H1 (cell line): ENCODE data around the gene CCDC159. TPM values are rescaled to one million over a fixed set of nuclear protein-coding genes. Genes with fewer than 3 reads are reported as not detected.
"Not testable (repeated sequence)": the region's sequence is repeated elsewhere in the genome, so short reads cannot be mapped to it uniquely, and the experiment has no call there.

Source experiments
- CTCF ChIA-PET: fragments of 300-600 bp; sonication (Branson Sonifier 250); formaldehyde crosslinking; loops from one replicate; lab custom pipeline; 2021; ENCODE audit not compliant: partially characterized antibody; lab: Charles Lee
- POLR2A ChIA-PET: fragments of 300-600 bp; sonication (Branson Sonifier 250); formaldehyde crosslinking; loops from one replicate; lab custom pipeline; 2021; ENCODE audit warnings: inconsistent platforms; ENCODE audit not compliant: partially characterized antibody; lab: Charles Lee
- DNase-seq, 2 experiments: peaks; one replicate each; pipeline versions ENCODE4 v3.0.0 to v3.0.0-alpha.2; 2010 to 2022; ENCODE audit warnings: low spot score in 2 of 2, low read depth in 1 of 2, mixed read lengths in 1 of 2
- FAIRE-seq: peaks from 2 replicates; lab custom pipeline; 2011; peaks lifted over from hg19 to GRCh38; lab: Jason Lieb, UNC
- H2AFZ ChIP-seq: 2 replicates; pipeline ENCODE4 v1.8.1; 2012; ENCODE audit warnings: low read length, inconsistent platforms
- H2AK5ac ChIP-seq: 2 replicates; pipeline ENCODE4 v1.6.1; 2013; ENCODE audit warnings: low read depth, low read length
- H2BK120ac ChIP-seq: replicated peaks from 2 replicates; pipeline ENCODE3; 2013; ENCODE audit warnings: low read depth, low read length, inconsistent platforms
- H2BK12ac ChIP-seq: 2 replicates; pipeline ENCODE4 v1.6.1; 2013; ENCODE audit warnings: low read depth, low read length
- H2BK15ac ChIP-seq: 2 replicates; pipeline ENCODE4 v1.6.1; 2013; ENCODE audit warnings: low read length
- H2BK20ac ChIP-seq: 2 replicates; pipeline ENCODE4 v1.6.1; 2013; ENCODE audit warnings: low read length
- H2BK5ac ChIP-seq: 2 replicates; pipeline ENCODE4 v1.6.1; 2013; ENCODE audit warnings: low read depth, low read length
- H3K14ac ChIP-seq: 2 replicates; pipeline ENCODE4 v1.6.1; 2013; ENCODE audit warnings: inconsistent platforms; ENCODE audit not compliant: insufficient read length
- H3K18ac ChIP-seq: 2 replicates; pipeline ENCODE4 v1.6.1; 2013; ENCODE audit warnings: low read length; ENCODE audit errors: extremely low read depth
- H3K23ac ChIP-seq: 2 replicates; pipeline ENCODE4 v1.6.1; 2013; ENCODE audit warnings: inconsistent platforms; ENCODE audit not compliant: insufficient read length
- H3K23me2 ChIP-seq: 2 replicates; pipeline ENCODE4 v1.6.1; 2013; ENCODE audit warnings: low read depth, low read length
- H3K27ac ChIP-seq: 2 replicates; pipeline ENCODE4 v1.6.1; 2011; ENCODE audit warnings: low read depth, low read length, inconsistent platforms
- H3K27me3 ChIP-seq, 4 experiments: replicated peaks in 1 of 4; 1 replicate in 1 of 4; 2 replicates in 3 of 4; pipeline versions ENCODE4 v1.6.1 to v1.8.1; 2011 to 2013; ENCODE audit warnings: low read length in 3 of 4, mild to moderate bottlenecking in 3 of 4, inconsistent platforms in 2 of 4, mixed read lengths in 2 of 4, moderate library complexity in 1 of 4; ENCODE audit not compliant: control insufficient read depth in 3 of 4, insufficient read depth in 3 of 4; ENCODE audit errors: extremely low read depth in 1 of 4
- H3K36me3 ChIP-seq, 4 experiments: 2 replicates each; pipeline versions ENCODE4 v1.6.1 to v1.8.1; 2011 to 2013; ENCODE audit warnings: mild to moderate bottlenecking in 4 of 4, low read length in 3 of 4, moderate library complexity in 2 of 4, control low read depth in 1 of 4, inconsistent platforms in 1 of 4; ENCODE audit not compliant: insufficient read depth in 4 of 4, control insufficient read depth in 2 of 4
- H3K4ac ChIP-seq: replicated peaks from 2 replicates; pipeline ENCODE3; 2013; ENCODE audit warnings: low read length, low read depth, mixed read lengths, inconsistent platforms; ENCODE audit not compliant: insufficient read length
- H3K4me1 ChIP-seq, 4 experiments: replicated peaks in 1 of 4; 1 replicate in 1 of 4; 2 replicates in 3 of 4; pipeline versions ENCODE4 v1.6.1 to v1.8.1; 2011 to 2013; ENCODE audit warnings: low read length in 3 of 4, inconsistent platforms in 2 of 4, mixed read lengths in 1 of 4; ENCODE audit not compliant: insufficient read depth in 4 of 4, control insufficient read depth in 3 of 4
- H3K4me2 ChIP-seq, 2 experiments: 2 replicates each; pipeline versions ENCODE4 v1.6.1 to v1.8.1; 2011 to 2013; ENCODE audit warnings: low read depth in 2 of 2, low read length in 2 of 2, control low read depth in 1 of 2, inconsistent platforms in 1 of 2, mild to moderate bottlenecking in 1 of 2; ENCODE audit not compliant: insufficient read depth in 1 of 2
- H3K4me3 ChIP-seq, 4 experiments: fragments of 200-600, 300-600 bp in 1 of 4; sonication (generic), shearing (Covaris generic), sonication (Bioruptor Twin) in 1 of 4; 2 replicates each; pipeline versions ENCODE4 v1.5.1 to v1.8.1; 2011 to 2016; ENCODE audit warnings: low read length in 4 of 4, low read depth in 3 of 4, control low read depth in 2 of 4, inconsistent platforms in 2 of 4, mild to moderate bottlenecking in 2 of 4, mixed read lengths in 1 of 4, moderate library complexity in 1 of 4; ENCODE audit not compliant: insufficient read depth in 2 of 4; ENCODE audit errors: extremely low read depth in 1 of 4
- H3K56ac ChIP-seq: replicated peaks from 2 replicates; pipeline ENCODE3; 2013; ENCODE audit warnings: low read depth, mild to moderate bottlenecking, mixed read lengths, low read length, inconsistent platforms; ENCODE audit not compliant: insufficient read length
- H3K79me1 ChIP-seq: 2 replicates; pipeline ENCODE4 v1.6.1; 2013; ENCODE audit warnings: low read depth, low read length, control low read depth
- H3K79me2 ChIP-seq, 2 experiments: 2 replicates each; pipeline versions ENCODE4 v1.6.1 to v1.8.1; 2012 to 2013; ENCODE audit warnings: low read length in 2 of 2, mild to moderate bottlenecking in 2 of 2, inconsistent platforms in 1 of 2; ENCODE audit not compliant: insufficient read depth in 2 of 2, control insufficient read depth in 1 of 2
- H3K9ac ChIP-seq, 4 experiments: replicated peaks in 1 of 4; 1 replicate in 1 of 4; 2 replicates in 3 of 4; pipeline versions ENCODE4 v1.6.1 to v1.8.1; 2011 to 2013; ENCODE audit warnings: low read depth in 3 of 4, low read length in 3 of 4, control low read depth in 2 of 4, mild to moderate bottlenecking in 2 of 4, moderate library complexity in 2 of 4, inconsistent platforms in 1 of 4; ENCODE audit errors: extremely low read depth in 1 of 4
- H3K9me3 ChIP-seq, 2 experiments: 2 replicates each; pipeline versions ENCODE4 v1.6.1 to v1.8.1; 2012 to 2013; ENCODE audit warnings: mild to moderate bottlenecking in 2 of 2, moderate library complexity in 2 of 2, control low read depth in 1 of 2, inconsistent platforms in 1 of 2, low read depth in 1 of 2, low read length in 1 of 2, mixed read lengths in 1 of 2; ENCODE audit not compliant: insufficient read depth in 2 of 2
- H4K20me1 ChIP-seq, 2 experiments: replicated peaks in 1 of 2; 2 replicates each; pipeline versions ENCODE3 to v1.8.1; 2011 to 2013; ENCODE audit warnings: inconsistent platforms in 2 of 2, low read length in 2 of 2, mild to moderate bottlenecking in 1 of 2; ENCODE audit not compliant: insufficient read depth in 2 of 2, control insufficient read depth in 1 of 2
- H4K5ac ChIP-seq: 2 replicates; pipeline ENCODE4 v1.6.1; 2013; ENCODE audit warnings: low read length, low read depth, mixed read lengths, inconsistent platforms; ENCODE audit not compliant: insufficient read length
- H4K8ac ChIP-seq: 2 replicates; pipeline ENCODE4 v1.8.0; 2013; ENCODE audit warnings: mild to moderate bottlenecking, moderate library complexity, low read length, inconsistent platforms; ENCODE audit not compliant: insufficient read depth; ENCODE audit errors: extremely low read depth
- H4K91ac ChIP-seq: replicated peaks from 2 replicates; pipeline ENCODE3; 2013; ENCODE audit warnings: low read length, mixed read lengths, inconsistent platforms; ENCODE audit not compliant: insufficient read length
- WGBS, 2 experiments: shearing (Covaris generic) in 1 of 2; methylation state at CpG; one replicate each; pipeline versions ENCODE4 v1.1.6 to v1.1.7; 2013 to 2015; ENCODE audit warnings: low lambda C conversion rate in 2 of 2, mixed read lengths in 2 of 2, inconsistent platforms in 1 of 2, low coverage in 1 of 2, missing lambda C conversion rate in 1 of 2; ENCODE audit not compliant: insufficient replicate concordance in 2 of 2, insufficient coverage in 1 of 2, insufficient read length in 1 of 2; ENCODE audit errors: extremely low coverage in 1 of 2, missing lambda C conversion rate in 1 of 2; 5-methylcytosine and 5-hydroxymethylcytosine counted together
- polyA plus RNA-seq, 7 experiments: library from polyadenylated mRNA; depleted of rRNA in 3 of 7; stranded (reverse) in 5 of 7; unstranded in 2 of 7; fragments of >200 nt in 5 of 7; fragments of 200-250 nt in 2 of 7; gene quantifications; 1 replicate in 5 of 7; 2 replicates in 1 of 7; 4 replicates in 1 of 7; pipeline versions ENCODE4 v1.2.1 to v1.2.3, GENCODE V29; 2011 to 2013; ENCODE audit warnings: missing spikeins in 2 of 7, mixed read lengths in 2 of 7
- total RNA-seq: library from RNA; stranded (reverse); fragmentation: NEBNext Ultra II Directional; extraction: Animal tissue kit (Norgen Biotek cat#: 25700); gene quantifications from 2 replicates; pipeline ENCODE4 v1.2.1, GENCODE V29; 2021

The CCDC159 gene
- total and polyA plus RNA-seq, 2 of the 8 experiments (the other 6 are each of a cell fraction or from before 2014, with no cell fraction given): 4.0 to 5.4 TPM

DNA sequence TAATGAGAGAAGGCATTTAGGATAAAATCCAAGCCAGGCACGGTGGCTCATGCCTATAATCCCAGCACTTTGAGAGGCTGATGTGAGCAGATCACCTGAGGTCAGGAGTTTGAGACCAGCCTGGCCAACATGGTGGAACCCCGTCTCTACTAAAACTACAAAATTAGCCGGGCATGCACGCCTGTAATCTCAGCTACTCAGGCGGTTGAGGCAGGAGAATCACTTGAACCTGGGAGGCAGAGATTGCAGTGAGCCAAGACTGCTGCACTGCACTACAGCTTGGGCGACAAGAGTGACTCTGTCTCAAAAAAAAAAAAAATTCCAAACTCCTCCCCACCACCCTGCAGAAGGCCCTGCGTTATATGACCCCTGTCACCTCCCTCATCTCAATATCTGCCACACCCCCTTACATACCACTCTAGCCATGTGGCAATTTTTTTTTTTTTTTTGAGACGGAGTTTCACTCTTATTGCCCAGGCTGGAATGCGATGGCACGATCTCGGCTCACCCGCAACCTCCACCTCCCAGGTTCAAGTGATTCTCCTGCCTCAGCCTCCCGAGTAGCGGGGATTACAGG is 33.0 kb downstream of the CCDC159 start:
- not testable (repeated sequence) for H4K8ac ChIP-seq, H2BK20ac ChIP-seq, H3K14ac ChIP-seq, H2AFZ ChIP-seq, H3K79me1 ChIP-seq, H4K91ac ChIP-seq, H3K27me3 ChIP-seq, H3K23ac ChIP-seq, H2BK120ac ChIP-seq, H3K9me3 ChIP-seq, H3K18ac ChIP-seq, H3K56ac ChIP-seq, H2BK12ac ChIP-seq, H3K9ac ChIP-seq, H2BK5ac ChIP-seq, H4K5ac ChIP-seq, H3K27ac ChIP-seq, DNase-seq, H2AK5ac ChIP-seq, H3K4me3 ChIP-seq, H4K20me1 ChIP-seq, H3K4ac ChIP-seq, FAIRE-seq, H3K4me2 ChIP-seq, H3K79me2 ChIP-seq, H3K36me3 ChIP-seq, H2BK15ac ChIP-seq
- POLR2A ChIA-PET: interaction anchor here (2.6 to 3.2 kb wide), 3 partner anchors 11 to 43 kb away, joined by 9 to 29 read pairs (median 12); no protein-coding TSS in a partner anchor
- CTCF ChIA-PET: interaction anchor here (0.7 to 16.8 kb wide), 15 partner anchors 11 to 124 kb away, joined by 4 to 197 read pairs (median 12); partner anchors contain the start of genes CCDC159, ODAD3, PRKCSH and RGL3
- peaks cover 0 to 15% (median 9%) of the 10 kb centered on the region in 4 experiments; a peak in 5 of 7 replicates for H3K4me1 ChIP-seq
- H3K23me2 ChIP-seq: peaks cover 31% of the 10 kb centered on the region
- WGBS, 2 experiments: 91% methylated on average over 13 of the region's 14 CpGs; no CpG with 5 or more reads in 1 of the 2 experiments
